Activated effector memory CD4-positive, alpha-beta T cell treated with anti-CD3 and anti-CD28 coated beads, Interleukin-2, amount 50 U/mL, for 16 hours (primary cell): Measurements from ENCODE around the gene ERBB2.
"Not testable (repeated sequence)": the region's sequence is repeated elsewhere in the genome, so short reads cannot be mapped to it uniquely, and the experiment has no call there.

Experiments used
- DNase-seq: peaks from one replicate; pipeline ENCODE4 v3.0.0-alpha.2; 2020

ERBB2 gene

GRCh38 chr17:39705786-39706348 is 6.0 kb downstream of the ERBB2 start:
- no peak for DNase-seq

- DNase-seq: no peak
These were observed 6.5 kb downstream of the ERBB2 start for GRCh38 chr17:39706383-39706782.

GRCh38 chr17:39706921-39707337 is 7.1 kb downstream of the ERBB2 start:
- no peak for DNase-seq

GRCh38 chr17:39709319-39709997 is 9.6 kb downstream of the ERBB2 start:
- DNase-seq: no peak

- DNase-seq: no peak
These were observed 10.4 kb downstream of the ERBB2 start for GRCh38 chr17:39709998-39710964.

GRCh38 chr17:39711071-39711470 is 11.2 kb downstream of the ERBB2 start:
- not testable (repeated sequence) for DNase-seq

- no peak for DNase-seq
These were observed 12.0 kb downstream of the ERBB2 start for GRCh38 chr17:39711851-39712250.

- DNase-seq: no peak
These were observed 14.4 kb downstream of the ERBB2 start for GRCh38 chr17:39714234-39714633.

- no peak for DNase-seq
These were observed 15.7 kb downstream of the ERBB2 start for GRCh38 chr17:39715375-39716072.

GRCh38 chr17:39716073-39716818 is 16.4 kb downstream of the ERBB2 start:
- DNase-seq: no peak

GRCh38 chr17:39716879-39717536 is 17.1 kb downstream of the ERBB2 start:
- DNase-seq: no peak

GRCh38 chr17:39717660-39718059 is 17.8 kb downstream of the ERBB2 start:
- no peak for DNase-seq

- no peak for DNase-seq
These were observed 19.9 kb downstream of the ERBB2 start for GRCh38 chr17:39719563-39720355.

GRCh38 chr17:39722104-39722503 is 22.2 kb downstream of the ERBB2 start:
- DNase-seq: no peak

GRCh38 chr17:39722965-39723848 is 23.3 kb downstream of the ERBB2 start:
- DNase-seq: no peak

- no peak for DNase-seq
These were observed 24.9 kb downstream of the ERBB2 start for GRCh38 chr17:39724731-39725130.

GRCh38 chr17:39725923-39726322 is 26.1 kb downstream of the ERBB2 start:
- DNase-seq: not testable (repeated sequence)

GRCh38 chr17:39726617-39727016 is 26.8 kb downstream of the ERBB2 start:
- DNase-seq: no peak

- no peak for DNase-seq
These were observed 27.7 kb downstream of the ERBB2 start for GRCh38 chr17:39727556-39727955.
